Testis (tissue), 2 donors: ENCODE results near the gene NOL4L.

Experiments
- CTCF ChIP-seq, 3 experiments: fragments of 450-650 bp in 2 of 3; fragments of 200-600 bp in 1 of 3; sonication (generic) in 1 of 3; IDR thresholded peaks; one replicate each; pipeline ENCODE4 v1.5.1; 2016 to 2019; ENCODE audit warnings: antibody characterized with exemption in 3 of 3, mild to moderate bottlenecking in 2 of 3, moderate library complexity in 1 of 3
- POLR2A ChIP-seq: fragments of 450-650 bp; IDR thresholded peaks from one replicate; pipeline ENCODE4 v1.6.1; 2017; ENCODE audit warnings: antibody characterized with exemption, mild to moderate bottlenecking, moderate library complexity

- no peak for TF ChIP-seq CTCF (IDR thresholded peaks at IDR 0.05)
- no peak for TF ChIP-seq POLR2A
Measured at GRCh38 chr20:32455901-32456701, 129.0 kb downstream of the NOL4L start.
